NCI-H748 (cell line): ENCODE data around the gene UFC1.
"Not testable (repeated sequence)": the region's sequence is repeated elsewhere in the genome, so short reads cannot be mapped to it uniquely, and the experiment has no call there.

ENCODE experiments used
- DNase-seq: peaks from one replicate; lab custom pipeline; 2025; ENCODE audit not compliant: unreplicated experiment; lab: John Stamatoyannopoulos, UW

UFC1 gene

GRCh38 chr1:161153682-161154337, at the start of gene UFC1:
Gene UFC1 (plus strand): TSS chr1:161153978. CDS start chr1:161153998, 20 bp downstream.
- peak; percentile 93 for DNase-seq

GRCh38 chr1:161106431-161106830, 47.3 kb upstream of the UFC1 start:
- DNase-seq = no peak

- no peak for DNase-seq
These were observed 42.7 kb upstream of the UFC1 start for GRCh38 chr1:161111117-161111516.

GRCh38 chr1:161111527-161111926, 42.3 kb upstream of the UFC1 start:
- no peak for DNase-seq

- no peak for DNase-seq
These were observed 39.9 kb upstream of the UFC1 start for GRCh38 chr1:161113915-161114314.

GRCh38 chr1:161114556-161114955, 39.2 kb upstream of the UFC1 start:
- DNase-seq = no peak

GRCh38 chr1:161115132-161115711, 38.6 kb upstream of the UFC1 start:
- no peak for DNase-seq

GRCh38 chr1:161115961-161116360, 37.8 kb upstream of the UFC1 start:
- not testable (repeated sequence) for DNase-seq

GRCh38 chr1:161117759-161118581, 35.8 kb upstream of the UFC1 start, which contains the start of the genes NIT1 and PFDN2:
Gene NIT1 (plus strand): TSS chr1:161118105. CDS start chr1:161118177, 72 bp downstream.
Gene PFDN2 (minus strand): TSS chr1:161118037. CDS start chr1:161118026, 11 bp downstream.
- DNase-seq = peak; percentile 88

- DNase-seq = no peak
These were observed 34.5 kb upstream of the UFC1 start for GRCh38 chr1:161119092-161119903.

GRCh38 chr1:161121042-161121650, 32.6 kb upstream of the UFC1 start:
- no peak for DNase-seq

- DNase-seq = no peak
These were observed 31.9 kb upstream of the UFC1 start for GRCh38 chr1:161121834-161122233.

GRCh38 chr1:161122967-161123366, 30.8 kb upstream of the UFC1 start:
- no peak for DNase-seq

- no peak for DNase-seq
These were observed 26.1 kb upstream of the UFC1 start for GRCh38 chr1:161127649-161128048.

- DNase-seq = no peak
These were observed 25.0 kb upstream of the UFC1 start for GRCh38 chr1:161128591-161129420.

- no peak for DNase-seq
These were observed 23.5 kb upstream of the UFC1 start for GRCh38 chr1:161130266-161130665.

- peak; percentile 19 for DNase-seq
These were observed 22.0 kb upstream of the UFC1 start for GRCh38 chr1:161131523-161132409.

GRCh38 chr1:161132410-161133219, 21.2 kb upstream of the UFC1 start, which contains the start of gene DEDD:
Gene DEDD (minus strand): TSS chr1:161132667. CDS start chr1:161124462, 8,205 bp downstream.
- DNase-seq = peak; percentile 97
